GM19025 (cell line): ENCODE data around the gene ITGA2B.
"Not testable (repeated sequence)": the region's sequence is repeated elsewhere in the genome, so short reads cannot be mapped to it uniquely, and the experiment has no call there.

ENCODE experiments used
- ATAC-seq: cut with Tn5 transposase; IDR thresholded peaks from one replicate; pipeline ENCODE4 v1.9.1; 2021; ENCODE audit warnings: mild to moderate bottlenecking, low read depth, moderate library complexity; ENCODE audit not compliant: unreplicated experiment

ITGA2B gene

GRCh38 chr17:44372036-44372435 is 17.4 kb downstream of the ITGA2B start:
- no peak for ATAC-seq

GRCh38 chr17:44369414-44370023 is 19.9 kb downstream of the ITGA2B start:
- not testable (repeated sequence) for ATAC-seq

- ATAC-seq, result not testable (repeated sequence)
These were observed 20.8 kb downstream of the ITGA2B start for GRCh38 chr17:44368391-44369243.

- no peak for ATAC-seq
These were observed 22.0 kb downstream of the ITGA2B start for GRCh38 chr17:44367231-44367979.

GRCh38 chr17:44365051-44365450 is 24.4 kb downstream of the ITGA2B start:
- ATAC-seq, result not testable (repeated sequence)

- no peak for ATAC-seq
These were observed 25.8 kb downstream of the ITGA2B start, which contains the start of gene FAM171A2 for GRCh38 chr17:44363613-44364159. FAM171A2 (minus strand) TSS chr17:44363853; CDS start chr17:44363714, 139 bp downstream.

GRCh38 chr17:44362949-44363612 is 26.4 kb downstream of the ITGA2B start:
- ATAC-seq, result no peak

- ATAC-seq, result no peak
These were observed 26.9 kb downstream of the ITGA2B start for GRCh38 chr17:44362459-44362948.

- no peak for ATAC-seq
These were observed 27.9 kb downstream of the ITGA2B start for GRCh38 chr17:44361292-44362260.

GRCh38 chr17:44360826-44361225 is 28.6 kb downstream of the ITGA2B start:
- no peak for ATAC-seq

GRCh38 chr17:44360144-44360533 is 29.3 kb downstream of the ITGA2B start:
- ATAC-seq, result no peak

GRCh38 chr17:44359458-44360143 is 29.8 kb downstream of the ITGA2B start:
- ATAC-seq, result no peak

- no peak for ATAC-seq
These were observed 30.4 kb downstream of the ITGA2B start for GRCh38 chr17:44359006-44359405.

GRCh38 chr17:44358066-44358465 is 31.4 kb downstream of the ITGA2B start:
- ATAC-seq, result no peak

GRCh38 chr17:44356241-44356640 is 33.2 kb downstream of the ITGA2B start:
- ATAC-seq, result no peak

- no peak for ATAC-seq
These were observed 33.8 kb downstream of the ITGA2B start for GRCh38 chr17:44355642-44356099.

- ATAC-seq, result no peak
These were observed 34.6 kb downstream of the ITGA2B start for GRCh38 chr17:44354582-44355561.
